Glutamatergic neuron (in vitro differentiated cells): Measurements from ENCODE around the gene CAMTA2. TPM values are rescaled to one million over a fixed set of nuclear protein-coding genes. Genes with fewer than 3 reads are reported as not detected.

Source experiments
- DNase-seq: peaks from one replicate; pipeline ENCODE4 v3.0.0; 2022
- H3K27ac Mint-ChIP-seq: one replicate; pipeline ENCODE4 v1.8.0; 2020; ENCODE audit warnings: mild to moderate bottlenecking, mixed read lengths, inconsistent platforms; ENCODE audit not compliant: unreplicated experiment
- H3K27me3 Mint-ChIP-seq: one replicate; pipeline ENCODE4 v1.8.0; 2020; ENCODE audit warnings: mild to moderate bottlenecking, moderate library complexity, mixed read lengths, inconsistent platforms; ENCODE audit not compliant: unreplicated experiment
- H3K36me3 Mint-ChIP-seq: one replicate; pipeline ENCODE4 v1.8.0; 2020; ENCODE audit warnings: mild to moderate bottlenecking, mixed read lengths, inconsistent platforms; ENCODE audit not compliant: unreplicated experiment
- H3K4me1 Mint-ChIP-seq: one replicate; pipeline ENCODE4 v1.8.0; 2020; ENCODE audit warnings: mild to moderate bottlenecking, low read depth, mixed read lengths, inconsistent platforms; ENCODE audit not compliant: unreplicated experiment
- H3K4me3 Mint-ChIP-seq: one replicate; pipeline ENCODE4 v1.8.0; 2020; ENCODE audit warnings: mild to moderate bottlenecking, mixed read lengths, inconsistent platforms; ENCODE audit not compliant: unreplicated experiment
- H3K9me3 Mint-ChIP-seq: one replicate; pipeline ENCODE4 v1.8.0; 2020; ENCODE audit warnings: mild to moderate bottlenecking, moderate library complexity, mixed read lengths, inconsistent platforms; ENCODE audit not compliant: unreplicated experiment
- total RNA-seq: library from RNA; stranded (reverse); fragmentation: NEBNext Ultra II Directional; extraction: Animal tissue kit (Norgen Biotek cat#: 25700); gene quantifications from one replicate; pipeline ENCODE4 v1.2.1, GENCODE V29; 2021; ENCODE audit not compliant: unreplicated experiment
- TF ChIP-seq, protein P1 (sequence below): fragments of 200-600 bp; sonication (generic); IDR thresholded peaks from one replicate; pipeline ENCODE4 v1.5.0; 2021; ENCODE audit not compliant: partially characterized antibody, unreplicated experiment

Gene CAMTA2
- total RNA-seq, 1 donor from 2014 or later = 61.4 TPM

DNA sequence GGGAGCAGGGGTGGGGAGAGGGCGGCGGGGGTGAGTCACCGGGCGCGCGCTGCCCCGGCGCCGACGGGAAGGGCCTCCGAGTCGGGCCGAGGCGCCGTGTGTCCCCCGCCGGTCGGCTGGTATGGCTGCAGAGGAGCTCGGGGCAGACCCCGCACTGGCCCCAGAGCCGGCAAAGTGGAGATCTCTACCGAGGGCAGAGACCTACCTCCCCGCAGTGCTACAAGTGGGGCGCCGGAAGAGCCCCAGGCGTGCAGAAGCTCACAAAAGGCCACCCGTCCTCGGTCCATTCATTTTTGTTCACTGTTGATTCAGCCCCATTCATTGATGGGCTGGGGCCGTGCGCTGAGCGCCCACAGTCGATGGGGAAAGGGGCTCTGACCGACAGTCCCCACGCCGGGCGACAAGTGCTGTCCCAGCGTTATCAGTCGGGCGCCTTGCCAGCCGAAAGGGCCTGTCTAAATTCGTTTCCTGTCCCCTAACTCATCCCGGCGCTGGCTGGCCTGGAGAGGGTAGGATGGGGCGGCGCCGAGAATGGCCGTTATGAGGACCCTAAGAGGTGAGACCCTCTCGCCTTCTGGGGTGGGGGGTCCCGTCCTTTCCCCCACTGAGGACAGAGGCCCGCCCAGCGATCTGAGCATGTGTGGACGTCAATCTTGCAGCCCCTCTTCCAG lies 37.3 kb downstream of the CAMTA2 start:
- H3K27me3 Mint-ChIP-seq = peaks cover 7% of the 10 kb centered on the region
- peaks cover 17% of the 10 kb centered on the region for H3K9me3 Mint-ChIP-seq
- H3K4me1 Mint-ChIP-seq = peaks cover 31% of the 10 kb centered on the region
- DNase-seq = peak; percentile 45
- TF ChIP-seq, protein P1, sequence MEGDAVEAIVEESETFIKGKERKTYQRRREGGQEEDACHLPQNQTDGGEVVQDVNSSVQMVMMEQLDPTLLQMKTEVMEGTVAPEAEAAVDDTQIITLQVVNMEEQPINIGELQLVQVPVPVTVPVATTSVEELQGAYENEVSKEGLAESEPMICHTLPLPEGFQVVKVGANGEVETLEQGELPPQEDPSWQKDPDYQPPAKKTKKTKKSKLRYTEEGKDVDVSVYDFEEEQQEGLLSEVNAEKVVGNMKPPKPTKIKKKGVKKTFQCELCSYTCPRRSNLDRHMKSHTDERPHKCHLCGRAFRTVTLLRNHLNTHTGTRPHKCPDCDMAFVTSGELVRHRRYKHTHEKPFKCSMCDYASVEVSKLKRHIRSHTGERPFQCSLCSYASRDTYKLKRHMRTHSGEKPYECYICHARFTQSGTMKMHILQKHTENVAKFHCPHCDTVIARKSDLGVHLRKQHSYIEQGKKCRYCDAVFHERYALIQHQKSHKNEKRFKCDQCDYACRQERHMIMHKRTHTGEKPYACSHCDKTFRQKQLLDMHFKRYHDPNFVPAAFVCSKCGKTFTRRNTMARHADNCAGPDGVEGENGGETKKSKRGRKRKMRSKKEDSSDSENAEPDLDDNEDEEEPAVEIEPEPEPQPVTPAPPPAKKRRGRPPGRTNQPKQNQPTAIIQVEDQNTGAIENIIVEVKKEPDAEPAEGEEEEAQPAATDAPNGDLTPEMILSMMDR = no peak
- peak overlapping the region; percentile 94 for H3K27ac Mint-ChIP-seq
- H3K4me3 Mint-ChIP-seq = peak overlapping the region; percentile 88
- peaks cover 5% of the 10 kb centered on the region for H3K36me3 Mint-ChIP-seq

DNA sequence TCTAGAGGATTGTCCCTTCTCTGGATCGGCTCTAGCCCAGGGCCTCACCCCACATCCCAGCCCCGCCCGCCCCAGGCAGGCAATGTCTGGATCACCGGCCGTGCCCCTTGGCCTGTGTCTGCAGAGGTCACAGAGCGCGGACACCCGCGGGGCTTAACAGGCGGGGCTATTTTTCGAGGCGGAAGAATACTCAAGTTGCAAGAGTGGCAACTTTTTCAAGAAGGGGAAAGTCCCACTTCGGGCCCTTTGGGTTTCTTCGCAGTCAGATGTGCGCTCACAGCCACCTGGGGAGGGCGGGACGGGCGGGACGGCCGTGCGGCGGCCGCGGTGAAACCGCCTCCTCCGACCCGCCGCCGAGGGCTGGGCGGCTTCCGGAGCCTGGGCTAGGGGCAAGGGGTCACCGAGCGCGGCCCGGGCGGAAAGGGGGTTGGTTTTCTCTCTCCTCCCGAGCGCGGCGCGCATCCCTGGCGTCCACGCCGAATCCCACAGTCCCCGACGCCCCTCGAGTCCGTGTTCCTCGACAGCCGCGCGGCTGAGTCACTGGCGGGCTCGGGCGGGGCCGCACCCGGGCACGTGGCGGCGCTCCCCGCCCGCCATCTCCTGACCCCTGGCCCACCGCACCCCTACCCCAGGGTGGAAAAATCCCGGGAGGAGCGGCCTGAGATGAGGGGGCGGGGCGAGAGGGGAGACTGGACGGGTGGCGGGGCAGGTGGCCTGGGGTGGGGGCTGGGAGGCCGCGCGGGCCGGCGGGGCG lies 38.0 kb downstream of the CAMTA2 start:
- peak overlapping the region; percentile 79 for H3K4me3 Mint-ChIP-seq
- H3K27me3 Mint-ChIP-seq = peaks cover 7% of the 10 kb centered on the region
- H3K27ac Mint-ChIP-seq = peak overlapping the region; percentile 38
- TF ChIP-seq, protein P1 = no peak
- DNase-seq = peak; percentile 74
- H3K36me3 Mint-ChIP-seq = peaks cover 5% of the 10 kb centered on the region
- H3K9me3 Mint-ChIP-seq = peaks cover 17% of the 10 kb centered on the region
- peaks cover 32% of the 10 kb centered on the region for H3K4me1 Mint-ChIP-seq

DNA sequence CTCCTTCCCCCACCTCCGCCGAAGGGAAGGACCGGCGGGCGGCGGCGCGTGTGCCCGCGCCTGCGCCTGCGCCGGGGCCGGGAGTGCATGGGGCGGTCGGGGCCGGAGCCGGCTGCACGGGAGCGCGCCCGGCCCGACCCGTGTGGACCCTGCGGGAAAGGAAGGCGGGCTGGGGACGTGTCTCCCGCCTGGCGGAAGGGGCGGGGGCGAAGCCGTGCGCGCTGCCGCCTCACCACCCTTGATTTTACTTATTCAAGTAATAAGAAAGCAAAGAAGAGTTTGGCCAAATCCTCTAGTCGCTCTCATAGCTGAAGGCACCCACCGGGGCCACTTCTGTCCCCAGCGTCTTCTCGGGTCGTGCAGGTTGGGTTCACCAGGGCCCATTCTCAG lies 38.5 kb downstream of the CAMTA2 start:
- Mint-ChIP-seq H3K4me1 (peaks cover 31% of the 10 kb centered on the region), H3K27ac (peak overlapping the region; percentile 98), H3K9me3 (peaks cover 12% of the 10 kb centered on the region), H3K27me3 (peaks cover 6% of the 10 kb centered on the region), H3K4me3 (peak overlapping the region; percentile 100), H3K36me3 (peaks cover 5% of the 10 kb centered on the region)
- TF ChIP-seq, protein P1 = no peak
- peak; percentile 78 for DNase-seq

DNA sequence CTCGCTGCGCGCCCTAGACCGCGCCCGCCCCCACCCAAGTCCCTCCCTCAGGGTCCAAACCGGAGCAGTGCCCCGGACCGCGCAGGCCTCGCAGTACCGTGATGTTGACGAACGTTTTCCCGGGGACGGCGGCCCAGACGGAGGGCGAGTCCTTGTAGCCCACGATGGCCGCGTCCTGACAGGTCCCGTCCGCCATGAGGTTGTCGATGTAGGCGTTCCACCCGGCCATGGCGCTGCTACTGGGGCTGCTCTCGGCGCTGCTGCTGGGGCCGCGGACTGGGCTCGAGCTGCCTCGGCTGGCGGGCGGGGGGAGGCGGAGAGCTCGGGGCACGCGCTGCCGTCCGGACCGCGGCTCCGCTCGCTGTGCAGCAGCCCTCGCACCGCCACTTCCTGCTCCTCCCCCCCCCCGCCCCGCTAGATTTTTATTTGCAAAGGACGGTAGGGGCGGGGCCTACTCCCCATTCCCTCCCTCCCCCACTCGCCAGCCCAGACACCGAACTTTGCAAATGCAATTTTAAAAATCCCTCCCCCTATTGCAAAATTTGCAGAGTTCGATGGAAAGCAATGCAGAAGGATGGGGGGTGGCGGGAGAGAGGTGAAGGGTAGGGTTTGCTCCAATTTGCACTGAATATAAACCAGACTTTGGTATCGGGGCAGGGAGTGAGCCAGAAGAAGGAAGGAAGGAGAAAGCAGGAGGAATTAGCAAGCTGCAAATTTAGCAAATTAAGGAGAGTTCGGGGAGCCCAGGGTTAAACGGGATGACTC lies 39.1 kb downstream of the CAMTA2 start, which contains the start of gene PFN1:
PFN1 (minus strand) TSS at position 365 of the 765 bp plus-strand sequence; CDS start at position 229, 136 bp downstream.
- Mint-ChIP-seq H3K27ac (peak within 1 kb of the TSS; percentile 98), H3K27me3 (peaks cover 5% of the 10 kb centered on the region), H3K4me3 (peak within 1 kb of the TSS; percentile 100), H3K9me3 (peaks cover 10% of the 10 kb centered on the region), H3K36me3 (peaks cover 5% of the 10 kb centered on the region), H3K4me1 (peaks cover 29% of the 10 kb centered on the region)
- TF ChIP-seq, protein P1 = no peak
- DNase-seq = peak; percentile 84
